ENCODE results near the gene MACROD2.
"Not testable (repeated sequence)": the region's sequence is repeated elsewhere in the genome, so short reads cannot be mapped to it uniquely, and the experiment has no call there.

Gene MACROD2

DNA sequence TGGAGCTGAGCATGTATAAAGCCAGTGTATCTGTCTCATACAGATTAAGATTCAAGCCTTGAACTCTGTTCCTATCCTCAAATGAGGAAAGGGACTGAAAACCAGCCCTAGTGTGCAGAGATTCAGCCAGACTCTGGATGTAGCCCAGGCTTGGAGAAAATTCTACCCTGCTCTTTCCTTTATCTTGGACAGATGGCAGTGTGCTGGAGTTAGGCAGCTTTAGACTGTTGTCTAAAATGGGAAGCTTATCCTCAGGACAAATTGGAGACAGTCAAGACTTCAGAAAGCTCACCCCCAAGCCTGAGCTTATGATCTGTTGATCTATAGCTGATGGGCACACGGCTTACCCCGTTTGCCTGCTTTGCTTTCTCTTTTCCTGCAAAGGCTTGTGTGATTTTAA lies 1520.4 kb downstream of the MACROD2 start:
- TF ChIP-seq, protein P1, sequence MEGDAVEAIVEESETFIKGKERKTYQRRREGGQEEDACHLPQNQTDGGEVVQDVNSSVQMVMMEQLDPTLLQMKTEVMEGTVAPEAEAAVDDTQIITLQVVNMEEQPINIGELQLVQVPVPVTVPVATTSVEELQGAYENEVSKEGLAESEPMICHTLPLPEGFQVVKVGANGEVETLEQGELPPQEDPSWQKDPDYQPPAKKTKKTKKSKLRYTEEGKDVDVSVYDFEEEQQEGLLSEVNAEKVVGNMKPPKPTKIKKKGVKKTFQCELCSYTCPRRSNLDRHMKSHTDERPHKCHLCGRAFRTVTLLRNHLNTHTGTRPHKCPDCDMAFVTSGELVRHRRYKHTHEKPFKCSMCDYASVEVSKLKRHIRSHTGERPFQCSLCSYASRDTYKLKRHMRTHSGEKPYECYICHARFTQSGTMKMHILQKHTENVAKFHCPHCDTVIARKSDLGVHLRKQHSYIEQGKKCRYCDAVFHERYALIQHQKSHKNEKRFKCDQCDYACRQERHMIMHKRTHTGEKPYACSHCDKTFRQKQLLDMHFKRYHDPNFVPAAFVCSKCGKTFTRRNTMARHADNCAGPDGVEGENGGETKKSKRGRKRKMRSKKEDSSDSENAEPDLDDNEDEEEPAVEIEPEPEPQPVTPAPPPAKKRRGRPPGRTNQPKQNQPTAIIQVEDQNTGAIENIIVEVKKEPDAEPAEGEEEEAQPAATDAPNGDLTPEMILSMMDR (IDR thresholded peaks at IDR 0.05; ENCODE audit: borderline replicate concordance, insufficient read depth, low read depth, low read length): no peak

GRCh38 chr20:15520930-15521524 lies 1525.7 kb downstream of the MACROD2 start:
- no peak overlapping the region for H3K4me3 ChIP-seq (ENCODE audit: low read depth, low read length)
- TF ChIP-seq, protein P1 (IDR thresholded peaks at IDR 0.05; ENCODE audit: borderline replicate concordance, insufficient read depth, low read depth, low read length): no peak

More for the DNA sequence above, 1520.4 kb downstream of the MACROD2 start:
- no peak overlapping the region for H3K4me3 ChIP-seq (ENCODE audit: low read depth, low read length)

DNA sequence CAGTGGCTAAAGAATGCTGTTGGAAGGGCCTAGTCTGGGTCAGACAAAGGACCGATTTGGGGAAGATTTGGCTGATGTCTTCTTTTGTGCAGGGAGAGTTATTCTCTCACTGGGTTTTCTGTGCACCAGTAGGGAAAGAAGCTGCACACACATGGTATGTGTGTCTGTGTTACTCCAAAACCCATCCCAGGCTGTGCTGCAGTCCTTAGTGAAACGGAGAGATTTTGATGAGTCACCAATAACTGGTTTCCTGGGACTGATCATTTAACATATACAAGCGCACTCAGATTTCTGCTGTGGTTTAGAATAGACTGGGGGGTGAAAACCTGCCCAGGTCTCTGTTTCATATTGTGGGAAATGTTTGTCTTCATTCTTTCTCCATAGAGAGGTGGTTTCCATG lies 1528.1 kb downstream of the MACROD2 start:
- H3K4me3 ChIP-seq (ENCODE audit: low read depth, low read length): no peak overlapping the region
- TF ChIP-seq, protein P1 (IDR thresholded peaks at IDR 0.05; ENCODE audit: borderline replicate concordance, insufficient read depth, low read depth, low read length): no peak

DNA sequence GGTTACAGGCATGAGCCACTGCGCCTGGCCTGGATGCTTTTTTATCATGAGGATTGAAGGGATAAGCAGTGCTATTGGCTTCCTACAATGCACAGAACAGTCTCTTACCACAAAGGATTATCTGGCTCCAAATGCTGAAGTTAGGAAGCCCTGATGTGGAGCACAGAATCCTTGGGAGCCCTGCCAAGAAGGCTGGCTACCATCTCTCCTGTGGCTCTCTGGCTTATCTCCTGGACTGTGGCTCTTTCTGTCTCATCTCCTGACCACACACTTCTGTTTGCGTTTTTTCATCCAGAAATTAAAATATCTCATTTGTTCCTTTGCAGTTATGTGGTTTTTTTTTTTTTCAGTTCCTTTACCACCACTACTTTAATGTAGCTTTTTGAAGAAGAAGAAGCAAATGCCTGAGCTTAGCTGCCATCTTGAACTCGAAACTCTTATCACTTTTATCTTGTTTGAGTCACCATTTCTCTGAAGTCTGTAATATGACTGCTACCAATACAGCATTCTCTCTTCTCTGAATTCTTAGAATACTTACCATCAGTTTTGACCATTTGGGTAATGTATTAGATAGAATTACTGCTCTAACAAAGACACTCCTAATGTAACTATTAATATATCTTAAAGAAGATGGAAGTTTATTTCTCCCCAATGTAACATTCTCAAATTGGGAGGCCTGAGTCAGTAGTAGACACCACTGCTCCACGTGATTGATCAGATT lies 1533.2 kb downstream of the MACROD2 start:
- TF ChIP-seq, protein P1 (IDR thresholded peaks at IDR 0.05; ENCODE audit: borderline replicate concordance, insufficient read depth, low read depth, low read length): no peak
- no peak overlapping the region for H3K4me3 ChIP-seq (ENCODE audit: low read depth, low read length)

DNA sequence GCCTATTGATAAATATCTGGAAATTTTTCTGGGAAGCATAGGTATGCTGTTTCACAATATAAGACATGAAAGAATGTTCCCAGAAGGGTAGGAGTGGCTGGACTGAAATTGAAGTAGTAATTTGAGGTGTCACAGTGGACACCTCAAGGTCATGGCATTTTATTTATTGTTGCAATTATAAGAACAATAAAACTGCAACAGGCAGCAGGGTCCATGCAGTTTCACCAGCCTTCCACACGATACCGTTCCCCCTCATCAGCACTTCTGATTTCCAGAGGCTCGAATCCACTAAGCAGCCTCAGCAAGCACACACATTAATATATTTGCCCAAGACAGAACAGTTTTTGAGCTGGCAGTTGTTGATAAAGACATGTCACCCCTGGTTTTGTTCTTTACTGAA lies 1540.5 kb downstream of the MACROD2 start:
- H3K4me3 ChIP-seq (ENCODE audit: low read depth, low read length): no peak overlapping the region
- TF ChIP-seq, protein P1 (IDR thresholded peaks at IDR 0.05; ENCODE audit: borderline replicate concordance, insufficient read depth, low read depth, low read length): no peak

DNA sequence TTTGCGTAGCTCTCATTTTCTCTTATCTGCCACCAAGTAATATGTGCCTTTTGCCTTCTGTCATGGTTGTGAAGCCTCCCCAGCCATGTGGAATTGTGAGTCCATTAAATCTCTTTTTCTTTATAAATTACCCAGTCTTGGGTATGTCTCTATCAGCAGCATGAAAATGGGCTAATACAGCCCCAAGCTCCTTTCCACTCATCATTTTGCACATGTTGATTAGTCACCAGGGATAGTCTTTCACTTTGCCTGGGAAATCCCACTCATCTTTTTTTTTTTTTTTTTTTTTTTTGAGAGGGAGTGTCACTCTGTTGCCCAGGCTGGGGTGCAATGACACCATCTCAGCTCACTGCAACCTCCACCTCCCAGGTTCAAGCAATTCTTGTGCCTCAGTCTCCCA lies 1541.9 kb downstream of the MACROD2 start:
- not testable (repeated sequence) for H3K4me3 ChIP-seq (ENCODE audit: low read depth, low read length)

- H3K4me3 ChIP-seq (ENCODE audit: low read depth, low read length): no peak overlapping the region
- TF ChIP-seq, protein P1 (IDR thresholded peaks at IDR 0.05; ENCODE audit: borderline replicate concordance, insufficient read depth, low read depth, low read length): no peak
These were observed 1547.3 kb downstream of the MACROD2 start for GRCh38 chr20:15542655-15543054.

Measured in GM12875 (cell line).